Transverse colon (tissue), 4 donors: ENCODE results near the gene PDE6G. TPM values are rescaled to one million over a fixed set of nuclear protein-coding genes. Genes with fewer than 3 reads are reported as not detected.

Source experiments
- DNase-seq: peaks from one replicate; pipeline ENCODE4 v3.0.0-alpha.2; 2019
- H3K27ac ChIP-seq, 4 donors: fragments of 200-600 bp; sonication (generic); 2 replicates each; pipeline ENCODE4 v1.5.1; 2016 to 2018; ENCODE audit warnings: inconsistent platforms in 4 of 4
- H3K27me3 ChIP-seq: fragments of 200-600 bp; sonication (generic); 2 replicates; pipeline ENCODE4 v1.5.1; 2017; ENCODE audit warnings: inconsistent platforms
- H3K36me3 ChIP-seq, 4 donors: fragments of 200-600 bp; sonication (generic); 2 replicates each; pipeline ENCODE4 v1.5.1; 2017 to 2019; ENCODE audit warnings: inconsistent platforms in 4 of 4
- H3K4me1 ChIP-seq, 4 donors: fragments of 200-600 bp; sonication (generic); 2 replicates each; pipeline ENCODE4 v1.5.1; 2017 to 2020; ENCODE audit warnings: inconsistent platforms in 4 of 4
- H3K4me3 ChIP-seq, 4 donors: fragments of 200-600 bp; sonication (generic); 1 replicate in 1 of 4; 2 replicates in 3 of 4; pipeline versions ENCODE4 v1.5.1 to v1.6.1; 2017 to 2019; ENCODE audit warnings: inconsistent platforms in 4 of 4
- H3K9me3 ChIP-seq, 2 donors: fragments of 200-600 bp; sonication (generic); 2 replicates each; pipeline ENCODE4 v1.5.1; 2017 to 2019; ENCODE audit warnings: inconsistent platforms in 2 of 2
- EP300 ChIP-seq: sonication (generic); formaldehyde crosslinking; IDR thresholded peaks from one replicate; pipeline ENCODE4 v1.6.1; 2017; ENCODE audit warnings: antibody characterized with exemption, low read depth
- POLR2A ChIP-seq: fragments of 450-650 bp; IDR thresholded peaks from one replicate; pipeline ENCODE4 v1.6.1; 2016; ENCODE audit warnings: antibody characterized with exemption, mild to moderate bottlenecking, moderate library complexity
- POLR2AphosphoS5 ChIP-seq, 3 donors: sonication (generic); formaldehyde crosslinking; IDR thresholded peaks; one replicate each; pipeline ENCODE4 v1.6.1; 2016; ENCODE audit warnings: antibody characterized with exemption in 3 of 3
- WGBS, 2 donors: methylation state at CpG; one replicate each; pipeline ENCODE4 v1.1.5; 2018; ENCODE audit warnings: low coverage in 1 of 2; 5-methylcytosine and 5-hydroxymethylcytosine counted together
- in situ Hi-C, 4 donors: fragments of 200-750 bp; cut with MboI; loops; one replicate each; pipeline versions ENCODE4 v1.15.0 to v1.15.1; 2017; ENCODE audit warnings: low sequenced_read_pairs in 3 of 4, low pct_ligation_motif_present in 1 of 4, low pct_unique_long_range_greater_than_20kb in 1 of 4
- intact Hi-C: fragments of 100-400 bp; cut with DNase I; formaldehyde crosslinking; loops from one replicate; pipeline ENCODE4 v1.15.1; 2023; ENCODE audit warnings: low total_unique reads
- total RNA-seq, 4 donors: library from RNA; depleted of rRNA; stranded (reverse); fragments of >200 nt; gene quantifications; one replicate each; pipeline ENCODE4 v1.1.0, GENCODE V29; 2016
- TF ChIP-seq, protein P1 (sequence below), 5 experiments: fragments of 200-600 bp in 3 of 5; fragments of 450-650 bp in 2 of 5; sonication (generic) in 3 of 5; IDR thresholded peaks; 1 replicate in 2 of 5; 2 replicates in 3 of 5; pipeline ENCODE4 v1.5.1; 2016 to 2017; ENCODE audit warnings: antibody characterized with exemption in 5 of 5, inconsistent platforms in 3 of 5, mild to moderate bottlenecking in 2 of 5, moderate library complexity in 1 of 5

The PDE6G gene
- total RNA-seq, 4 donors from 2014 or later, result not detected

DNA sequence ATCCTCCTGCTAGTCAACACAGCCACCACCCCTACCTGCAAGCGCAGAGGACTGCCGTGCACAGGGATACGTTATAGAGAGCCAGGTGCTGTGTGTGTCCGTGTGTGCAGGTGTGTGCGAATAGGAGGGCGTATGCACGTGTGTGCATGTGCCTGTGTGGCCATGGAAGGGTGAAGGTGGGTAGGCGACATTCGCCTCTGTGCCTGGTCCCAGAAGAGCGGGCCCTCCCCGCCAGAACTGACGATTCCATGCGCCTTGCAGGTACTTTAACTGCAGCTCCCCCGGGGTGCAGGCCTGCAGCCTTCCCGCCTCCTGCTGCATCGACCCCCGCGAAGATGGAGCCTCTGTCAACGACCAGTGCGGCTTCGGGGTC, 8.7 kb downstream of the PDE6G start:
- Histone ChIP-seq H3K4me1 (no peaks in the 10 kb centered on the region), H3K27ac (no peak overlapping the region), H3K36me3 (no peaks in the 10 kb centered on the region), H3K27me3 (peaks cover 40% of the 10 kb centered on the region), H3K4me3 (no peak overlapping the region), H3K9me3 (peaks cover 0 to 4% of the 10 kb centered on the region in 2 donors)
- intact Hi-C loops, result no loop called here
- DNase-seq, result no peak
- TF ChIP-seq, protein P1, sequence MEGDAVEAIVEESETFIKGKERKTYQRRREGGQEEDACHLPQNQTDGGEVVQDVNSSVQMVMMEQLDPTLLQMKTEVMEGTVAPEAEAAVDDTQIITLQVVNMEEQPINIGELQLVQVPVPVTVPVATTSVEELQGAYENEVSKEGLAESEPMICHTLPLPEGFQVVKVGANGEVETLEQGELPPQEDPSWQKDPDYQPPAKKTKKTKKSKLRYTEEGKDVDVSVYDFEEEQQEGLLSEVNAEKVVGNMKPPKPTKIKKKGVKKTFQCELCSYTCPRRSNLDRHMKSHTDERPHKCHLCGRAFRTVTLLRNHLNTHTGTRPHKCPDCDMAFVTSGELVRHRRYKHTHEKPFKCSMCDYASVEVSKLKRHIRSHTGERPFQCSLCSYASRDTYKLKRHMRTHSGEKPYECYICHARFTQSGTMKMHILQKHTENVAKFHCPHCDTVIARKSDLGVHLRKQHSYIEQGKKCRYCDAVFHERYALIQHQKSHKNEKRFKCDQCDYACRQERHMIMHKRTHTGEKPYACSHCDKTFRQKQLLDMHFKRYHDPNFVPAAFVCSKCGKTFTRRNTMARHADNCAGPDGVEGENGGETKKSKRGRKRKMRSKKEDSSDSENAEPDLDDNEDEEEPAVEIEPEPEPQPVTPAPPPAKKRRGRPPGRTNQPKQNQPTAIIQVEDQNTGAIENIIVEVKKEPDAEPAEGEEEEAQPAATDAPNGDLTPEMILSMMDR (IDR thresholded peaks at IDR 0.05), result no peak
- TF ChIP-seq EP300 (no peak), POLR2AphosphoS5 (IDR thresholded peaks at IDR 0.05) (no peak), POLR2A (no peak)
- WGBS, 2 donors, result 42 to 50% methylated on average over 4 to 18 of the region's 21 CpGs
- in situ Hi-C loops, result no loop called here

DNA sequence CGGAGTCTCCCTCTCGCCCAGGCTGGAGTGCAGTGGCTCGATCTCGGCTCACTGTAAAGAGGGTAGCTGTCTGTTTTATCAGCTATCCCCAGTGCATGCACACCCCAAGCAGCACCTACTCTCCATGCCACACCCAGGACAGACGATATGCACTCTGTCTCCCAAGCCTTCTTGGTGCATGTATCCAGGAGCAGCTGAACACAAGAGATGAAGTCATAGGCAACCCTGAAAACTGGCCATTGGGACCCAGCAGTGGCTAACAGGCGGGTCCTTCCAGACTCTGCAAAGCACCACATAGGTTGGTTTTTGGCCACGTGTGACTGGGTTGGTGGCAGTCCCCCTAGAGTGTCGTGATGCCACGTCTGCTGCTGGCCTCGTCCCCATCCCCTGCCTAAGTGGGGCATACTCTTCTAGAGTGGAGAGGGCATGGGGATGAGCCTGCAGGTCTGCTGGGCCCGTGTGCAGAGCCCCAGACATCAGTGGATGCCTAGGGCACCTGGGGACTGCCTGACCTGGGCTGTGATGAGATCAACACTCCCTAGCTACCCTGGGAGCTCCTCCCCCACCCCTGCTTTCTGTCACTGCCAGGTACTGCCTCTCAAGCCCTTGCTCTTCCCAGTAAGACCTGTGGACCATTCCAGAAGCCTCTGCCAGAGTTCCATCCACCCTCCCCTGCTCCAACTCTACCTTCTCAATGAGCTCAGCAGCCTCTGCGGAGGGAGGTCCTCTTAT, 9.3 kb downstream of the PDE6G start:
- in situ Hi-C loops (no loop called here), intact Hi-C loops (no loop called here)
- Histone ChIP-seq H3K4me3 (no peak overlapping the region), H3K4me1 (no peaks in the 10 kb centered on the region), H3K9me3 (peaks cover 0 to 4% of the 10 kb centered on the region in 2 donors), H3K27me3 (peaks cover 40% of the 10 kb centered on the region), H3K27ac (no peak overlapping the region), H3K36me3 (no peaks in the 10 kb centered on the region)
- DNase-seq, result no peak
- TF ChIP-seq, protein P1 (IDR thresholded peaks at IDR 0.05), result no peak
- TF ChIP-seq POLR2A (no peak), POLR2AphosphoS5 (IDR thresholded peaks at IDR 0.05) (no peak), EP300 (no peak)
- 69 to 73% methylated on average over 4 to 6 of the region's 12 CpGs for WGBS, 2 donors

DNA sequence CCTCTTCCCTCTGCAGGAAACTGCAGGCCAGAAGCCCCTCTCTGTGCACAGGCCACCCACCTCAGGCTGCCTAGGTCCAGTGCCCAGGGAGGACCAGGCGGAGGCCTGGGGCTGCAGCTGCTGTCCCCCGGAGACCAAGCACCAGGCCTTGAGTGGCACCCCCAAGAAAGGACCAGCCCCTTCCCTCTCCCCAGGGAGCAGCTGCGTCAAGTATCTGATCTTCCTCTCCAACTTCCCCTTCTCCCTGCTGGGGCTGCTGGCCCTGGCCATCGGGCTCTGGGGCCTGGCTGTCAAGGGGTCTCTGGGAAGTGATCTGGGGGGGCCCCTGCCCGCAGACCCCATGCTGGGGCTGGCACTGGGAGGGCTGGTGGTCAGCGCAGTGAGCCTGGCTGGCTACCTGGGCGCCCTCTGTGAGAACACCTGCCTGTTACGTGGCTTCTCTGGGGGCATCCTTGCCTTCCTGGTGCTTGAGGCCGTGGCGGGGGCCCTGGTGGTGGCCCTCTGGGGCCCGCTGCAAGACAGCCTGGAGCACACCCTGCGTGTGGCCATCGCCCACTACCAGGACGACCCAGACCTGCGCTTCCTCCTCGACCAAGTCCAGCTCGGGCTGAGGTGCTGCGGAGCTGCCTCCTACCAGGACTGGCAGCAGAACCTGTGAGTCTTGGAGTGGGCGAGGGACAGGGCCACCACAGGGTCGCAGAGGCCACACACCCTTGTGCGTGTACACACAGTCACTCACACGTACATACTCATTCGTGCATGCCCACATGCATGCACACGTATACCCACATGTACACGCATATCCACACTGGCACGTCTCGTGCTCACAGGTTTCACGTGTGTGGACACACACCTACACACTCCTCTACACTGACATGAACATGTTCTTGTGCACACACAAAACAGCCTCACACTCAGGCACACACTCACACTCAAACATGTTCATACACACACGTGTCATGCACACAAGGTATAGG, 11.1 kb downstream of the PDE6G start:
- 87 to 90% methylated on average over 2 to 28 of the region's 29 CpGs for WGBS, 2 donors
- TF ChIP-seq, protein P1 (IDR thresholded peaks at IDR 0.05), result no peak
- TF ChIP-seq EP300 (no peak), POLR2AphosphoS5 (IDR thresholded peaks at IDR 0.05) (no peak), POLR2A (no peak)
- H3K9me3 ChIP-seq, result peaks cover 0 to 4% of the 10 kb centered on the region in 2 donors
- no peaks in the 10 kb centered on the region for H3K36me3 ChIP-seq
- H3K4me3 ChIP-seq, result no peak overlapping the region
- no peak overlapping the region for H3K27ac ChIP-seq
- H3K27me3 ChIP-seq, result peaks cover 34% of the 10 kb centered on the region
- in situ Hi-C loops (no loop called here), intact Hi-C loops (no loop called here)
- DNase-seq, result no peak
- H3K4me1 ChIP-seq, result no peaks in the 10 kb centered on the region

DNA sequence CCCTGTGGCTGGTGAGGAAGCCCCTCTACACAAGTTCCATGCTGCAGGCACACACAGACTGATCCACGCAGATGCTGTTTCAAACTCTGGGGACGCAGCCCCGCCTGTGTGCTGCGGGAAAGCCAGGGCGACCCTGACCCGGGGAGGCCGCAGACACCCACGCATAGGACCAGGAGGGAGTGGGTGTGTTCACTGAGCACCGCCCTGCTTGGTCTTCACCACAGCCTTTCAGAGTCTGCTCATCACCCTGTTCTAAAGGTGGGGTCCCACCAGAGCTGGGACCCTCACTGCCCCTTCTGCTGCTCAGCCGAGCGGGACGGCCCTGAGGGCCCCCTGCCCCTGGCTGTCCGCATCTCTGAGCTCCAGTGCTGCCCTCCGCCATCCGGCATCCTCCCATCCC, 11.8 kb downstream of the PDE6G start:
- TF ChIP-seq POLR2AphosphoS5 (IDR thresholded peaks at IDR 0.05) (no peak), EP300 (no peak), POLR2A (no peak)
- TF ChIP-seq, protein P1 (IDR thresholded peaks at IDR 0.05), result no peak
- peaks cover 0 to 4% of the 10 kb centered on the region in 2 donors for H3K9me3 ChIP-seq
- H3K27ac ChIP-seq, result no peak overlapping the region
- in situ Hi-C loops, result no loop called here
- peaks cover 27% of the 10 kb centered on the region for H3K27me3 ChIP-seq
- 92 to 100% methylated on average over 1 to 15 of the region's 15 CpGs for WGBS, 2 donors
- H3K4me3 ChIP-seq, result no peak overlapping the region
- no peaks in the 10 kb centered on the region for H3K4me1 ChIP-seq
- no peak for DNase-seq
- H3K36me3 ChIP-seq, result no peaks in the 10 kb centered on the region
- intact Hi-C loops, result no loop called here
